H9 (cell line): ENCODE measurements around the gene PTP4A2. TPM values are rescaled to one million over a fixed set of nuclear protein-coding genes. Genes with fewer than 3 reads are reported as not detected.

Experiments used
- DNase-seq: peaks from one replicate; pipeline ENCODE4 v3.0.0-alpha.2; 2017
- H2AFZ ChIP-seq: one replicate; pipeline ENCODE4 v1.6.1; 2013; ENCODE audit warnings: mild to moderate bottlenecking, low read length, control low read depth, moderate library complexity
- H2AK5ac ChIP-seq: 2 replicates; pipeline ENCODE4 v1.6.1; 2013; ENCODE audit warnings: low read length, control low read depth, mixed read lengths; ENCODE audit not compliant: insufficient read length
- H2BK120ac ChIP-seq: one replicate; pipeline ENCODE4 v1.6.1; 2013; ENCODE audit warnings: low read depth, mild to moderate bottlenecking, low read length, control low read depth, inconsistent platforms; ENCODE audit not compliant: poor library complexity, severe bottlenecking
- H2BK12ac ChIP-seq: 2 replicates; pipeline ENCODE4 v1.6.1; 2013; ENCODE audit warnings: low read length, control low read depth, mixed read lengths, low read depth; ENCODE audit not compliant: insufficient read length
- H2BK15ac ChIP-seq: 2 replicates; pipeline ENCODE4 v1.6.1; 2013; ENCODE audit warnings: low read depth, low read length, control low read depth
- H2BK20ac ChIP-seq: one replicate; pipeline ENCODE4 v1.6.1; 2013; ENCODE audit warnings: low read depth, mild to moderate bottlenecking, low read length, control low read depth, inconsistent platforms; ENCODE audit not compliant: poor library complexity, severe bottlenecking
- H2BK5ac ChIP-seq: 2 replicates; pipeline ENCODE4 v1.6.1; 2013; ENCODE audit warnings: low read length, control low read depth, mixed read lengths; ENCODE audit not compliant: insufficient read length
- H3K14ac ChIP-seq: 2 replicates; pipeline ENCODE4 v1.6.1; 2013; ENCODE audit warnings: low read length, control low read depth; ENCODE audit not compliant: insufficient read depth
- H3K18ac ChIP-seq: 2 replicates; pipeline ENCODE4 v1.6.1; 2013; ENCODE audit warnings: low read depth, mild to moderate bottlenecking, mixed read lengths, low read length, control low read depth; ENCODE audit not compliant: insufficient read length
- H3K23ac ChIP-seq: 2 replicates; pipeline ENCODE4 v1.6.1; 2013; ENCODE audit warnings: low read length, control low read depth, mixed read lengths, low read depth; ENCODE audit not compliant: insufficient read length
- H3K23me2 ChIP-seq: 2 replicates; pipeline ENCODE4 v1.6.1; 2013; ENCODE audit warnings: low read depth, mild to moderate bottlenecking, mixed read lengths, low read length, control low read depth; ENCODE audit not compliant: insufficient read length, poor library complexity, severe bottlenecking
- H3K27ac ChIP-seq: 2 replicates; pipeline ENCODE4 v1.5.1; 2013; ENCODE audit warnings: low read length, control low read depth, mixed read lengths, low read depth; ENCODE audit not compliant: insufficient read length
- H3K27me3 ChIP-seq: 2 replicates; pipeline ENCODE4 v1.6.1; 2013; ENCODE audit warnings: low read length, control low read depth, inconsistent platforms; ENCODE audit not compliant: insufficient read depth
- H3K4ac ChIP-seq: 2 replicates; pipeline ENCODE4 v1.6.1; 2013; ENCODE audit warnings: low read depth, mild to moderate bottlenecking, control low read depth, inconsistent platforms, low read length, moderate library complexity
- H3K4me1 ChIP-seq: 2 replicates; pipeline ENCODE4 v1.6.1; 2013; ENCODE audit warnings: low read length, control low read depth, inconsistent platforms; ENCODE audit not compliant: insufficient read depth
- H3K4me2 ChIP-seq: 2 replicates; pipeline ENCODE4 v1.6.1; 2013; ENCODE audit warnings: low read length, control low read depth, mixed read lengths; ENCODE audit not compliant: insufficient read length, insufficient read depth
- H3K56ac ChIP-seq: 2 replicates; pipeline ENCODE4 v1.6.1; 2013; ENCODE audit warnings: low read depth, mild to moderate bottlenecking, mixed read lengths, low read length, control low read depth; ENCODE audit not compliant: insufficient read length
- H3K79me1 ChIP-seq: 2 replicates; pipeline ENCODE4 v1.6.1; 2013; ENCODE audit warnings: low read depth, mild to moderate bottlenecking, moderate library complexity, low read length, control low read depth, inconsistent platforms; ENCODE audit not compliant: insufficient read depth, poor library complexity, severe bottlenecking
- H3K79me2 ChIP-seq: 2 replicates; pipeline ENCODE4 v1.6.1; 2013; ENCODE audit warnings: low read length, control low read depth, inconsistent platforms; ENCODE audit not compliant: insufficient read depth
- H3K9ac ChIP-seq: 2 replicates; pipeline ENCODE4 v1.6.1; 2013; ENCODE audit warnings: low read length, control low read depth, mixed read lengths; ENCODE audit not compliant: insufficient read length; ENCODE audit errors: extremely low read depth
- H3K9me3 ChIP-seq: one replicate; pipeline ENCODE4 v1.6.1; 2013; ENCODE audit warnings: low read depth, low read length, inconsistent platforms; ENCODE audit not compliant: control insufficient read depth
- H3T11ph ChIP-seq: one replicate; pipeline ENCODE4 v1.6.1; 2013; ENCODE audit warnings: mild to moderate bottlenecking, low read length, control low read depth, inconsistent platforms
- H4K20me1 ChIP-seq: one replicate; pipeline ENCODE4 v1.6.1; 2013; ENCODE audit not compliant: control insufficient read depth, insufficient read length, insufficient read depth
- H4K5ac ChIP-seq: 2 replicates; pipeline ENCODE4 v1.6.1; 2013; ENCODE audit warnings: low read depth, mild to moderate bottlenecking, mixed read lengths, low read length, control low read depth; ENCODE audit not compliant: insufficient read length
- H4K8ac ChIP-seq: replicated peaks from 2 replicates; pipeline ENCODE4 v1.6.1; 2013; ENCODE audit warnings: low read length, control low read depth, mixed read lengths, low read depth; ENCODE audit not compliant: insufficient read length
- H4K91ac ChIP-seq: 2 replicates; pipeline ENCODE4 v1.6.1; 2013; ENCODE audit warnings: low read depth, mild to moderate bottlenecking, moderate library complexity, mixed read lengths, low read length, control low read depth; ENCODE audit not compliant: insufficient read length
- H3K27ac Mint-ChIP-seq, 3 experiments: 2 replicates in 2 of 3; 3 replicates in 1 of 3; pipeline ENCODE4 v1.8.0; 2020 to 2021; ENCODE audit warnings: mixed read lengths in 3 of 3, mild to moderate bottlenecking in 1 of 3, moderate library complexity in 1 of 3
- H3K27me3 Mint-ChIP-seq: 2 replicates; pipeline ENCODE4 v1.8.0; 2021; ENCODE audit warnings: low read depth, mild to moderate bottlenecking, moderate library complexity, mixed read lengths
- H3K36me3 Mint-ChIP-seq, 3 experiments: 2 replicates in 2 of 3; 3 replicates in 1 of 3; pipeline ENCODE4 v1.8.0; 2020 to 2021; ENCODE audit warnings: low read depth in 3 of 3, mixed read lengths in 3 of 3; ENCODE audit not compliant: insufficient read depth in 1 of 3
- H3K4me1 Mint-ChIP-seq, 2 experiments: 2 replicates each; pipeline ENCODE4 v1.8.0; 2020; ENCODE audit warnings: mixed read lengths in 2 of 2
- H3K4me3 Mint-ChIP-seq, 2 experiments: 2 replicates in 1 of 2; 3 replicates in 1 of 2; pipeline ENCODE4 v1.8.0; 2020 to 2021; ENCODE audit warnings: mild to moderate bottlenecking in 2 of 2, mixed read lengths in 2 of 2, moderate library complexity in 1 of 2
- H3K9me3 Mint-ChIP-seq, 2 experiments: 2 replicates in 1 of 2; 3 replicates in 1 of 2; pipeline ENCODE4 v1.8.0; 2020; ENCODE audit warnings: mild to moderate bottlenecking in 2 of 2, mixed read lengths in 2 of 2, moderate library complexity in 1 of 2
- CTCF ChIP-seq: fragments of 200-600 bp; sonication (generic); conservative IDR thresholded peaks from 3 replicates; pipeline ENCODE4 v1.8.0; 2021; ENCODE audit warnings: antibody characterized with exemption, mild to moderate bottlenecking
- WGBS: extraction: QIAGEN DNeasy Blood & Tissue Kit; methylation state at CpG from one replicate; pipeline ENCODE4 v1.1.7; 2013; ENCODE audit warnings: missing lambda C conversion rate, low lambda C conversion rate, mixed read lengths; ENCODE audit not compliant: insufficient read length; ENCODE audit errors: extremely low coverage; 5-methylcytosine and 5-hydroxymethylcytosine counted together
- total RNA-seq: library from RNA; stranded (reverse); gene quantifications from 2 replicates; pipeline ENCODE4 v1.2.1, GENCODE V29; 2021

Gene PTP4A2
- total RNA-seq, 1 experiment from 2014 or later, result 192 TPM

GRCh38 chr1:31859044-31859443 is 79.1 kb downstream of the PTP4A2 start:
- no peak overlapping the region for H3K27ac Mint-ChIP-seq
- H3K27ac ChIP-seq, result no peak overlapping the region

More at GRCh38 chr1:31859044-31859443, 79.1 kb downstream of the PTP4A2 start:
- Histone ChIP-seq H3K4me1 (no peaks in the 10 kb centered on the region), H4K91ac (no peak overlapping the region), H3K14ac (no peak overlapping the region), H2BK15ac (no peak overlapping the region), H3K79me1 (no peaks in the 10 kb centered on the region), H3T11ph (no peak overlapping the region), H3K18ac (no peak overlapping the region), H3K23ac (no peak overlapping the region), H3K23me2 (no peaks in the 10 kb centered on the region), H3K4ac (no peak overlapping the region), H2BK120ac (no peak overlapping the region), H2AFZ (no peak overlapping the region), H4K20me1 (no peaks in the 10 kb centered on the region), H3K27me3 (no peaks in the 10 kb centered on the region), H3K56ac (no peak overlapping the region), H3K9ac (no peak overlapping the region), H4K8ac (no peak overlapping the region), H4K5ac (no peak overlapping the region), H3K9me3 (no peaks in the 10 kb centered on the region), H2BK20ac (no peak overlapping the region), H2BK5ac (no peak overlapping the region), H3K4me2 (no peak overlapping the region), H3K79me2 (no peaks in the 10 kb centered on the region), H2BK12ac (no peak overlapping the region), H2AK5ac (no peak overlapping the region)
- WGBS, result no CpG with 5 or more reads among the region's 3 CpGs
- no peaks in the 10 kb centered on the region for H3K4me1 Mint-ChIP-seq
- no peaks in the 10 kb centered on the region for H3K36me3 Mint-ChIP-seq
- H3K9me3 Mint-ChIP-seq, result no peaks in the 10 kb centered on the region
- DNase-seq, result no peak
- H3K4me3 Mint-ChIP-seq, result no peak overlapping the region
- no peak for TF ChIP-seq CTCF
- no peaks in the 10 kb centered on the region; the same call in 1 of the 2 replicates for H3K27me3 Mint-ChIP-seq
